Measurements from ENCODE around the gene PPP1R14C.

Gene PPP1R14C

GRCh38 chr6:150198532-150198931 is 55.7 kb downstream of the PPP1R14C start:
- no peak for DNase-seq

GRCh38 chr6:150199241-150199640 is 56.4 kb downstream of the PPP1R14C start:
- no peak for DNase-seq

- no peak for DNase-seq
These were observed 57.7 kb downstream of the PPP1R14C start for GRCh38 chr6:150200428-150201100.

GRCh38 chr6:150201285-150201684 is 58.4 kb downstream of the PPP1R14C start:
- DNase-seq: no peak

GRCh38 chr6:150201772-150202329 is 59.0 kb downstream of the PPP1R14C start:
- no peak for DNase-seq

- DNase-seq: no peak
These were observed 59.6 kb downstream of the PPP1R14C start for GRCh38 chr6:150202404-150202803.

GRCh38 chr6:150202934-150203333 is 60.1 kb downstream of the PPP1R14C start:
- DNase-seq: no peak

- no peak for DNase-seq
These were observed 60.5 kb downstream of the PPP1R14C start for GRCh38 chr6:150203378-150203777.

GRCh38 chr6:150203871-150204545 is 61.2 kb downstream of the PPP1R14C start:
- DNase-seq: no peak

GRCh38 chr6:150204705-150205472 is 62.0 kb downstream of the PPP1R14C start:
- peak; percentile 59 for DNase-seq

- DNase-seq: no peak
These were observed 65.2 kb downstream of the PPP1R14C start for GRCh38 chr6:150207931-150208570.

GRCh38 chr6:150208611-150209352 is 65.9 kb downstream of the PPP1R14C start:
- no peak for DNase-seq

- no peak for DNase-seq
These were observed 66.6 kb downstream of the PPP1R14C start for GRCh38 chr6:150209415-150209814.

GRCh38 chr6:150211700-150212511 is 69.1 kb downstream of the PPP1R14C start:
- DNase-seq: peak; percentile 77

- DNase-seq: peak; percentile 83
These were observed 69.9 kb downstream of the PPP1R14C start for GRCh38 chr6:150212778-150213177.

GRCh38 chr6:150213301-150213700 is 70.5 kb downstream of the PPP1R14C start:
- DNase-seq: no peak

- DNase-seq: no peak
These were observed 71.5 kb downstream of the PPP1R14C start for GRCh38 chr6:150214310-150214709.

- DNase-seq: no peak
These were observed 78.0 kb downstream of the PPP1R14C start for GRCh38 chr6:150220634-150221551.

GRCh38 chr6:150224820-150225219 is 82.0 kb downstream of the PPP1R14C start:
- no peak for DNase-seq

- no peak for DNase-seq
These were observed 84.4 kb downstream of the PPP1R14C start for GRCh38 chr6:150227281-150227680.

All from MV-4-11 (cell line).